ENCODE measurements around the gene PBX2.
"Not testable (repeated sequence)": the region's sequence is repeated elsewhere in the genome, so short reads cannot be mapped to it uniquely, and the experiment has no call there.

PBX2 gene

GRCh38 chr6:32148289-32149091 is 41.5 kb downstream of the PBX2 start:
- peak; percentile 49 for DNase-seq

- no peak for DNase-seq
These were observed 42.4 kb downstream of the PBX2 start for GRCh38 chr6:32147401-32148132.

- DNase-seq = no peak
These were observed 43.3 kb downstream of the PBX2 start for GRCh38 chr6:32146687-32147086.

GRCh38 chr6:32146287-32146686 is 43.7 kb downstream of the PBX2 start:
- no peak for DNase-seq

GRCh38 chr6:32144238-32144637 is 45.8 kb downstream of the PBX2 start:
- DNase-seq = not testable (repeated sequence)

- no peak for DNase-seq
These were observed 49.5 kb downstream of the PBX2 start for GRCh38 chr6:32140420-32141046.

GRCh38 chr6:32139590-32139989 is 50.4 kb downstream of the PBX2 start:
- no peak for DNase-seq

GRCh38 chr6:32137454-32137853 is 52.5 kb downstream of the PBX2 start:
- no peak for DNase-seq

Measured in activated CD4-positive, alpha-beta T cell treated with anti-CD3 and anti-CD28 coated beads, Interleukin-10, Interleukin-2, amounts not matched to agents 100 ng/mL and 50 ng/mL, durations not matched to agents 16 hours and 8 hours (primary cell).